WTC11 (cell line): ENCODE measurements around the gene CHTF18.

Experiments used
- ATF2 ChIP-seq: sonication (generic); formaldehyde crosslinking; IDR thresholded peaks from 2 replicates; pipeline ENCODE4 v1.8.1; 2022; ENCODE audit warnings: low read depth, missing genetic modification reagents, borderline replicate concordance
- ATF6 ChIP-seq: sonication (generic); formaldehyde crosslinking; IDR thresholded peaks from 2 replicates; pipeline ENCODE4 v1.8.1; 2023; ENCODE audit warnings: mild to moderate bottlenecking, missing genetic modification reagents
- CREB1 ChIP-seq: sonication (generic); formaldehyde crosslinking; IDR thresholded peaks from 2 replicates; pipeline ENCODE4 v1.8.0; 2023; ENCODE audit warnings: mild to moderate bottlenecking, missing genetic modification reagents
- CTCF ChIP-seq: fragments of 200-600 bp; IDR thresholded peaks from 2 replicates; pipeline ENCODE4 v1.8.0; 2022; ENCODE audit warnings: antibody characterized with exemption
- E2F1 ChIP-seq: sonication (generic); formaldehyde crosslinking; IDR thresholded peaks from 2 replicates; pipeline ENCODE4 v1.8.0; 2022; ENCODE audit warnings: mild to moderate bottlenecking, missing genetic modification reagents
- ESRRA ChIP-seq: sonication (generic); formaldehyde crosslinking; IDR thresholded peaks from 2 replicates; pipeline ENCODE4 v1.8.1; 2022; ENCODE audit warnings: mild to moderate bottlenecking, missing genetic modification reagents, borderline replicate concordance
- HMGXB4 ChIP-seq: sonication (generic); formaldehyde crosslinking; IDR thresholded peaks from 2 replicates; pipeline ENCODE4 v1.8.1; 2023; ENCODE audit warnings: mild to moderate bottlenecking, moderate library complexity, missing genetic modification reagents
- MAX ChIP-seq: sonication (generic); formaldehyde crosslinking; IDR thresholded peaks from 2 replicates; pipeline ENCODE4 v1.8.0; 2022; ENCODE audit warnings: mild to moderate bottlenecking, missing genetic modification reagents
- NFYB ChIP-seq: sonication (generic); formaldehyde crosslinking; conservative IDR thresholded peaks from 2 replicates; pipeline ENCODE4 v1.8.0; 2022; ENCODE audit warnings: low read depth, missing genetic modification reagents
- NR3C1 ChIP-seq: sonication (generic); formaldehyde crosslinking; conservative IDR thresholded peaks from 2 replicates; pipeline ENCODE4 v1.8.1; 2023; ENCODE audit warnings: low read depth, mild to moderate bottlenecking, missing genetic modification reagents
- PRRX2 ChIP-seq: fragments of 250-450 bp; sonication (Bioruptor Pico); IDR thresholded peaks from 2 replicates; pipeline ENCODE4 v1.8.0; 2021; ENCODE audit warnings: mild to moderate bottlenecking
- SMAD3 ChIP-seq: sonication (generic); formaldehyde crosslinking; IDR thresholded peaks from 2 replicates; pipeline ENCODE4 v1.8.0; 2022; ENCODE audit warnings: missing genetic modification reagents, mild to moderate bottlenecking, borderline replicate concordance
- TCF7 ChIP-seq: sonication (generic); formaldehyde crosslinking; IDR thresholded peaks from 2 replicates; pipeline ENCODE4 v1.8.0; 2022; ENCODE audit warnings: mild to moderate bottlenecking, low read depth, missing genetic modification reagents, moderate library complexity

GRCh38 chr16:827513-827912, 39.1 kb downstream of the CHTF18 start:
- TF ChIP-seq TCF7: no peak
- TF ChIP-seq E2F1 (CRISPR knock-in tag): no peak
- TF ChIP-seq CTCF: no peak
- TF ChIP-seq NR3C1: no peak
- no peak for TF ChIP-seq NFYB
- TF ChIP-seq CREB1 (CRISPR knock-in tag): no peak
- TF ChIP-seq HMGXB4: no peak
- TF ChIP-seq ATF2 (CRISPR knock-in tag): no peak
- TF ChIP-seq MAX: no peak
- no peak for TF ChIP-seq PRRX2 (CRISPR knock-in tag)
- TF ChIP-seq SMAD3 (CRISPR knock-in tag): no peak
- TF ChIP-seq ATF6: no peak
- no peak for TF ChIP-seq ESRRA (CRISPR knock-in tag)
